GM18861 (cell line): Measurements from ENCODE around the gene NHERF1.

Experiments
- ATAC-seq: cut with Tn5 transposase; IDR thresholded peaks from one replicate; pipeline ENCODE4 v1.9.1; 2021; ENCODE audit not compliant: unreplicated experiment

NHERF1 gene

GRCh38 chr17:74732042-74732867 is 16.2 kb upstream of the NHERF1 start:
- no peak for ATAC-seq

GRCh38 chr17:74733365-74734122 is 14.9 kb upstream of the NHERF1 start:
- no peak for ATAC-seq

- ATAC-seq, result no peak
Measured at GRCh38 chr17:74734256-74734655, 14.2 kb upstream of the NHERF1 start.

- peak; percentile 36 for ATAC-seq
Measured at GRCh38 chr17:74736513-74737298, 11.7 kb upstream of the NHERF1 start, which contains the start of gene RAB37. TSS of gene RAB37 (plus strand) at chr17:74737256. CDS start at chr17:74737273, 17 bp downstream.

GRCh38 chr17:74737299-74738050 is 11.0 kb upstream of the NHERF1 start:
- no peak for ATAC-seq

- peak; percentile 45 for ATAC-seq
Measured at GRCh38 chr17:74738051-74738996, 10.1 kb upstream of the NHERF1 start.

- ATAC-seq, result no peak
Measured at GRCh38 chr17:74739227-74739831, 9.1 kb upstream of the NHERF1 start.

- ATAC-seq, result no peak
Measured at GRCh38 chr17:74740173-74740572, 8.3 kb upstream of the NHERF1 start.

- ATAC-seq, result no peak
Measured at GRCh38 chr17:74740641-74741387, 7.6 kb upstream of the NHERF1 start.

GRCh38 chr17:74742153-74742515 is 6.3 kb upstream of the NHERF1 start:
- ATAC-seq, result no peak

GRCh38 chr17:74742978-74743545 is 5.4 kb upstream of the NHERF1 start:
- ATAC-seq, result no peak

- ATAC-seq, result no peak
Measured at GRCh38 chr17:74743755-74744154, 4.7 kb upstream of the NHERF1 start.

GRCh38 chr17:74744349-74744713 is 4.1 kb upstream of the NHERF1 start:
- ATAC-seq, result no peak

GRCh38 chr17:74744714-74745547 is 3.5 kb upstream of the NHERF1 start:
- ATAC-seq, result no peak

GRCh38 chr17:74745548-74746177 is 2.8 kb upstream of the NHERF1 start:
- ATAC-seq, result no peak

GRCh38 chr17:74746376-74746775 is 2.1 kb upstream of the NHERF1 start:
- no peak for ATAC-seq

GRCh38 chr17:74746922-74747321 is 1.5 kb upstream of the NHERF1 start:
- no peak for ATAC-seq
